Kidney epithelial cell (primary cell): ENCODE results near the gene CNPY1. TPM values are rescaled to one million over a fixed set of nuclear protein-coding genes. Genes with fewer than 3 reads are reported as not detected.

Experiments
- DNase-seq: peaks from one replicate; pipeline ENCODE4 v3.0.0-alpha.2; 2010; ENCODE audit warnings: low read depth
- H3K27me3 ChIP-seq: 2 replicates; pipeline ENCODE4 v1.6.0; 2011; ENCODE audit warnings: low read length; ENCODE audit not compliant: control insufficient read depth, insufficient read depth
- H3K36me3 ChIP-seq: 2 replicates; pipeline ENCODE4 v1.5.1; 2011; ENCODE audit warnings: low read length; ENCODE audit not compliant: control insufficient read depth, insufficient read depth
- H3K4me3 ChIP-seq: 2 replicates; pipeline ENCODE4 v1.5.1; 2011; ENCODE audit warnings: low read depth, mild to moderate bottlenecking, control low read depth, low read length
- total RNA-seq: library from RNA; depleted of rRNA; stranded (reverse); fragments of >200 nt; gene quantifications from 2 replicates; pipeline ENCODE4 v1.2.3, GENCODE V29; 2015
- TF ChIP-seq, protein P1 (sequence below): IDR thresholded peaks from 2 replicates; pipeline ENCODE4 v1.5.1; 2011; ENCODE audit warnings: mild to moderate bottlenecking, moderate library complexity, low read length, control low read depth, inconsistent platforms; ENCODE audit not compliant: insufficient read depth, poor library complexity, severe bottlenecking

The CNPY1 gene
- total RNA-seq, 1 donor from 2014 or later, result not detected

DNA sequence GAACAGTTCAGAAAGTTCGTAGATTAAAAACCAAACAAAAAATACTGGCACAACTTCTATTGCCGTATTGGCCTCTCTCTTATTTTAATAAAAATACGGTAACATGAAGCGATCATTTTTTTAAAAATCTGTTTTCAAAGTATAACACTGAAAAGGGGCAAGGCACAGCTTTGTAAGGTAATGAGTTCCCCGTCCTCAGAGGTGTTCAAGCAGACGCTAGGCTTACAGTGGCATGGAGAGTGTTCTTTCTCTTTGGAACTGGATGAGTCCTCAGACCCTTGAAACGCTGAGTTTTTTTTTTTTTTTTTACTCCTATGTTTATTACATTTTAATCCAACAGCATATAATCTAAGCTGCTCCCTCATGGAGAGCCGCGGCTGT is 80.6 kb downstream of the CNPY1 start:
- Histone ChIP-seq H3K27me3 (peaks cover 88% of the 10 kb centered on the region), H3K36me3 (no peaks in the 10 kb centered on the region), H3K4me3 (no peak overlapping the region)
- TF ChIP-seq, protein P1, sequence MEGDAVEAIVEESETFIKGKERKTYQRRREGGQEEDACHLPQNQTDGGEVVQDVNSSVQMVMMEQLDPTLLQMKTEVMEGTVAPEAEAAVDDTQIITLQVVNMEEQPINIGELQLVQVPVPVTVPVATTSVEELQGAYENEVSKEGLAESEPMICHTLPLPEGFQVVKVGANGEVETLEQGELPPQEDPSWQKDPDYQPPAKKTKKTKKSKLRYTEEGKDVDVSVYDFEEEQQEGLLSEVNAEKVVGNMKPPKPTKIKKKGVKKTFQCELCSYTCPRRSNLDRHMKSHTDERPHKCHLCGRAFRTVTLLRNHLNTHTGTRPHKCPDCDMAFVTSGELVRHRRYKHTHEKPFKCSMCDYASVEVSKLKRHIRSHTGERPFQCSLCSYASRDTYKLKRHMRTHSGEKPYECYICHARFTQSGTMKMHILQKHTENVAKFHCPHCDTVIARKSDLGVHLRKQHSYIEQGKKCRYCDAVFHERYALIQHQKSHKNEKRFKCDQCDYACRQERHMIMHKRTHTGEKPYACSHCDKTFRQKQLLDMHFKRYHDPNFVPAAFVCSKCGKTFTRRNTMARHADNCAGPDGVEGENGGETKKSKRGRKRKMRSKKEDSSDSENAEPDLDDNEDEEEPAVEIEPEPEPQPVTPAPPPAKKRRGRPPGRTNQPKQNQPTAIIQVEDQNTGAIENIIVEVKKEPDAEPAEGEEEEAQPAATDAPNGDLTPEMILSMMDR, result no peak
- DNase-seq, result no peak

DNA sequence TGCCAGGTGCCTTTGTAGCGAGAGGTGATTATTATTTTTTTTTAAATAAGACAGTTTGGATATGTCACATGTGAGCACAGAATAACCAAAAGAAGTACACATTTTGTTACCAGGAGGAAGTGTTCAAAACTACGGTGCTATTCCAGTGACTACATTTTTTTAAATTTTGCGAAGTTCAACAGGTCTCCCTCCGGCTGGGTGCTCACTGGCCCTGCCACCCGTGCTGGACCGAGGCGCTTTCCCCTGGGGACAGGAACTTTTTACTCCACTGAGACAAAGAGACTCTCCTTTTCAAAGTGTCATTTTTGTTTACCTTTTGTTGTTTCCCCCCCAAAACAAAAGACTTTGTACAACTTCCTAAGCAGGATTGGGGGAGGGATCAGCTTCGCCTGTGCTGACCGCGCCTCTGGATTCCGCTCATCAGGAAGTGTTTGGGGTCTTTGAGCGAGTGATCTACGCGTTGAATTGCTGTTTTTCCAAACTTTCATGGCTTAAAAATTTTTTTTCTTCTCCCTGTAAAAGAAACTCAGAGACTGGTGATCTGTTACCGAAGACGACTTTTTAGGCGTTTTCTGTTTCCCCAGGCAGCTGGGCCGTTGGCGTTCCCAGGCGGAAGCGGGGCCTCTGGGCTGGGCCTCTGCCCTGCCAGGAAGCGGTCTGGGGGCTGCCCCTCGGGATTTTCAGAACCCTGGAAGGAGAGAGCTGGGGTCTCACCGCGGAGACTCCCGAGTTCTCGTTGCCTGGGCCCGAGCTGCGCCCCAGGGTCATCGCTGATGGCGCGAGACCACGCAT is 81.2 kb downstream of the CNPY1 start:
- TF ChIP-seq, protein P1, result no peak
- no peak for DNase-seq
- no peaks in the 10 kb centered on the region for H3K36me3 ChIP-seq
- H3K27me3 ChIP-seq, result peaks cover 88% of the 10 kb centered on the region
- H3K4me3 ChIP-seq, result no peak overlapping the region

DNA sequence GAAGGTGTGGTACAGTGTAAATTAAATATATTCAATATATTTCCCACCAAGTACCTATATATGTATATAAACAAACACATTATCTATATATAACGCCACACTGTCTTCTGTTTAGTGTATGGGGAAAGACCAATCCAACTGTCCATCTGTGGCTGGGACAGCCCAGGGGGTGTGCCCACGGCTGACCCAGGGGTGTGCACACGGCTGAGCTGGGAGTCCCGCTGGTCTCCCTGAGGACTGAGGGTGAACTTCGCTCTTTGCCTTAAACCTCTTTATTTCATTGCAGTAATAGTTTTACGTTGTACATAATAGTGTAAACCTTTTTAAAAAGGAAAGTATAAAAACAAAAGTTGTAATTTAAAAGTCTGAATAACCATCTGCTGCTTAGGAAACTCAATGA is 82.2 kb downstream of the CNPY1 start:
- Histone ChIP-seq H3K27me3 (peaks cover 88% of the 10 kb centered on the region), H3K36me3 (no peaks in the 10 kb centered on the region)

DNA sequence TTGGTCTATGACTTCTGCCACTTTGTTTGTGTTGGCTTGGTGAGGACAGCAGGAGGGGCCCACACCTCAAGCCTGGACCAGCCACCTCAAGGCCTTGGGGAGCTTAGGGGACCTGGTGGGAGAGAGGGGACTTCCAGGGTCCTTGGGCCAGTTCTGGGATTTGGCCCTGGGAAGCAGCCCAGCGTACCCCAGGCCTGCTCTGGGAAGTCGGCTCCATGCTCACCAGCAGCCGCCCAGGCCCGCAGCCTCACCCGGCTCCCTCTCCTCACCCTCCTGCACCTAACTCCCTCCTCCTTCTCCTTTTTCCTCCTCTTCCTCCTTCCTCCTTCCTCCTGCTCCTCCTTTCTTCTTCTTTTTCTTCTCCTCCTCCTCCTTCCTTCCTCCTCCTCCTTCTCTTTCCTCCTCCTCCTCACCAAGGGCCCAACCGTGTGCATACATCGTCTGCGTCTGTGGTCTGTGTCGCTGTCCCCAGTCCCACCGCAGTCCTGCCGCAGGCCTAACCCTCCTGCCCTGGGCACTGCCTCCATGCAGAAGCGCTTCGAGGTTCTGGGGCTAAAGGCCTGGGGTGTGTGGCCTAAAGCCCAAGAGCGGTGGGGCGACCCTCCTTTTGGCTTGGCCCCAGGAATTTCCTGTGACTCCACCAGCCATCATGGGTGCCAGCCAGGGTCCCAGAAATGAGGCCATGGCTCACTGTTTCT is 83.1 kb downstream of the CNPY1 start:
- no peak for DNase-seq
- H3K27me3 ChIP-seq, result peaks cover 88% of the 10 kb centered on the region
- H3K4me3 ChIP-seq, result no peak overlapping the region
- no peaks in the 10 kb centered on the region for H3K36me3 ChIP-seq
- TF ChIP-seq, protein P1, result no peak

More for the DNA sequence above, 82.2 kb downstream of the CNPY1 start:
- DNase-seq, result no peak
- no peak overlapping the region for H3K4me3 ChIP-seq
- TF ChIP-seq, protein P1, result no peak

DNA sequence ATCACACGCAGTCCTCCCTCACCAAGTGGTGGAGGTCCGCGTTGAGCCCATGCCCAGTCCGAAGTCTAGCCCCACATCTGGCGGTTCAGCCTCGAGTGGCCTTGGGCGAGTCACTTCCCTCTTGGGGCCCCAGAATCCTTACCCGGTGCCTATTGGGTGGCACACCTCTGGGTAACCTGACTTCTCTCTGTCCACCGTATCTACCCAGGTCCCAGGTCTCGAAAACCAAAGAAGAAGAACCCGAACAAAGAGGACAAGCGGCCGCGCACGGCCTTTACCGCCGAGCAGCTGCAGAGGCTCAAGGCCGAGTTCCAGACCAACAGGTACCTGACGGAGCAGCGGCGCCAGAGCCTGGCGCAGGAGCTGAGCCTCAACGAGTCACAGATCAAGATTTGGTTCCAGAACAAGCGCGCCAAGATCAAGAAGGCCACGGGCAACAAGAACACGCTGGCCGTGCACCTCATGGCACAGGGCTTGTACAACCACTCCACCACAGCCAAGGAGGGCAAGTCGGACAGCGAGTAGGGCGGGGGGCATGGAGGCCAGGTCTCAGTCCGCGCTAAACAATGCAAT is 84.1 kb downstream of the CNPY1 start:
- no peak for DNase-seq
- no peak overlapping the region for H3K4me3 ChIP-seq
- H3K27me3 ChIP-seq, result peaks cover 85% of the 10 kb centered on the region
- H3K36me3 ChIP-seq, result no peaks in the 10 kb centered on the region
- TF ChIP-seq, protein P1, result no peak
